Measurements from ENCODE around the gene GSTT4. TPM values are rescaled to one million over a fixed set of nuclear protein-coding genes. Genes with fewer than 3 reads are reported as not detected.

Gene GSTT4
- polyA plus RNA-seq (2012; ENCODE audit: insufficient read depth, insufficient read length, low read depth) = not detected

DNA sequence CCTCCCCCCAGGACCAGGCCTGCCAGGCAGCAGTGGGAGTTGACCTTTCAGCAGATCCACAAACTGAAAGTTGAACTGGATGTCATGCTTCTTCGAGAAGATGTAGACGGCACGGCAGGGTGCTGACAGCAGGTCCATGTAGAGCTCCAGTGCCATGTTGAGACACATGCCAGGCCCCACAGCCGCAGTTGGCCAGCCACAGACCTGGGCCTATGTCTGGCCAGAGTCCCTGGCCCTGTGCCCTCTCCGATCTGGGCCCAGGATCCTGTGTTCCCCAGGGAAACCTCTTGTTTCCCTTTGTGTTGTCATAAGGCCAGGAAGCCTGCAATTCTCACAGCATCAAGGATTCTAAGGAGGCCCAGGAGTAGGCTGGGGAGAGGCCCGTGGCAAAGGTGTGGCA, at the start of gene GSTT4:
Gene GSTT4 (minus strand): TSS at position 253 of the 400 bp plus-strand sequence. CDS start 97 bp downstream, at position 156.
- no peak within 1 kb of the TSS for H3K4me3 ChIP-seq (ENCODE audit: low read depth, low read length)
- DNase-seq = no peak
- H3K36me3 ChIP-seq = no peaks in the 10 kb centered on the region
- H3K9me3 ChIP-seq = no peaks in the 10 kb centered on the region
- H3K4me1 ChIP-seq = no peaks in the 10 kb centered on the region
- no peaks in the 10 kb centered on the region for H3K27me3 ChIP-seq
- TF ChIP-seq, protein P1, sequence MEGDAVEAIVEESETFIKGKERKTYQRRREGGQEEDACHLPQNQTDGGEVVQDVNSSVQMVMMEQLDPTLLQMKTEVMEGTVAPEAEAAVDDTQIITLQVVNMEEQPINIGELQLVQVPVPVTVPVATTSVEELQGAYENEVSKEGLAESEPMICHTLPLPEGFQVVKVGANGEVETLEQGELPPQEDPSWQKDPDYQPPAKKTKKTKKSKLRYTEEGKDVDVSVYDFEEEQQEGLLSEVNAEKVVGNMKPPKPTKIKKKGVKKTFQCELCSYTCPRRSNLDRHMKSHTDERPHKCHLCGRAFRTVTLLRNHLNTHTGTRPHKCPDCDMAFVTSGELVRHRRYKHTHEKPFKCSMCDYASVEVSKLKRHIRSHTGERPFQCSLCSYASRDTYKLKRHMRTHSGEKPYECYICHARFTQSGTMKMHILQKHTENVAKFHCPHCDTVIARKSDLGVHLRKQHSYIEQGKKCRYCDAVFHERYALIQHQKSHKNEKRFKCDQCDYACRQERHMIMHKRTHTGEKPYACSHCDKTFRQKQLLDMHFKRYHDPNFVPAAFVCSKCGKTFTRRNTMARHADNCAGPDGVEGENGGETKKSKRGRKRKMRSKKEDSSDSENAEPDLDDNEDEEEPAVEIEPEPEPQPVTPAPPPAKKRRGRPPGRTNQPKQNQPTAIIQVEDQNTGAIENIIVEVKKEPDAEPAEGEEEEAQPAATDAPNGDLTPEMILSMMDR (IDR thresholded peaks at IDR 0.05; ENCODE audit: low read depth, low read length) = no peak

DNA sequence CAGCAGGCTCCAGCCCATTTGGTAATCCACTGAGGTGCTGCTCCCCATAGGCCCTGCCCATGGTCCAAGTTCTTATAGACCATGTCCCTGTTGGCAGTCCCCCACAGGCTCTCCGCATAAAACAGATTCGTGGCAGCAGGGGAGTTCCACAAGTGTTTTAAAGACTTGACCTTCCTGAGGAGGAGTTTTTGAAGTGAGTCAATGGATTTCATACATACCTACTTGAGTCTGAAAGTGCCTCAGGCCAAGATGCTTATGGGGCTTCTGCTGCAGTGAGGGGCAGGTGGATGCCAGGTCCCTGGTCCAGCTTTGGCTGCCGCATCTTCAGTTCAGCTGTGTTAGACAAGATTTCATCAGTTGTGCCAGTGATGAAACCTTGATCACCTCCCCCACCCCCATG, 49.1 kb upstream of the GSTT4 start:
- no peak for DNase-seq

DNA sequence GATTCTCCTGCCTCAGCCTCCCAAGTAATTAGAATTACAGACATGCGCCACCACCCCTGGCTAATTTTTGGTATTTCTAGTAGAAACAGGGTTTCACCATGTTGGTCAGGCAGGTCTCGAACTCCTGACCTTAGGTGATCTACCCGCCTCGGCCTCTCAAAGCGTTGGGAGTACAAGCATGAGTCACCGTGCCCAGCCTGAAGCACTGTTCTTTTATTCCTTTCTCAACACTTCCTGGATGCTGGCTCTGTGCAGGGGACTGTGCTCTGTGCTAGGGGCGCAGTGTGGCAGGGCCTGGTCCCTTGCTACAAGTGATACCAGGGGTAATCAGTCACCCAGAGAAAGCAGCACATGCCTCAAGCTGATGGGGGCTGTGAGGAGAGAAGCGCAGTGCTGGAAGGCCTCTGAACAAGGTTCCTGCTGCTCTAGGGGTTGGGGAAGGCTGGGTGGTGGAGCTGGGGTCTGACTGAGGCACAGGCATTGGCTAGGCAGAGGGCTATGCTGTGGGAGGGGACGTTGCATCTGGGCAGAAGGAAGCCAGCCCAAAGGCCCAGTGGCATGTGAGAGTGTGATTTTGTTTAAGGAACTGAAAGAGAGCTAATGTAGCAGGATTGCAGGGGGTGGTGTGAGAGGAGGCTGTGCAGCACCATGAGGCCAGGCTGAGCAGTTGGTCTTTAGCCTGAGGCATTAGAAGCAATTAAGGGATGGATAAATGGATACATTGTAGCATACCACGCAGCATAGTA, 48.4 kb upstream of the GSTT4 start:
- no peaks in the 10 kb centered on the region for H3K9me3 ChIP-seq
- TF ChIP-seq, protein P1 (IDR thresholded peaks at IDR 0.05; ENCODE audit: low read depth, low read length) = no peak
- H3K36me3 ChIP-seq = peaks cover 65% of the 10 kb centered on the region
- no peak for DNase-seq
- no peaks in the 10 kb centered on the region for H3K27me3 ChIP-seq
- no peaks in the 10 kb centered on the region for H3K4me1 ChIP-seq
- no peak overlapping the region for H3K4me3 ChIP-seq (ENCODE audit: low read depth, low read length)

More for the DNA sequence above, 49.1 kb upstream of the GSTT4 start:
- H3K4me1 ChIP-seq = no peaks in the 10 kb centered on the region
- H3K27me3 ChIP-seq = no peaks in the 10 kb centered on the region
- H3K4me3 ChIP-seq (ENCODE audit: low read depth, low read length) = no peak overlapping the region
- H3K9me3 ChIP-seq = no peaks in the 10 kb centered on the region
- peaks cover 65% of the 10 kb centered on the region for H3K36me3 ChIP-seq
- TF ChIP-seq, protein P1 (IDR thresholded peaks at IDR 0.05; ENCODE audit: low read depth, low read length) = no peak

DNA sequence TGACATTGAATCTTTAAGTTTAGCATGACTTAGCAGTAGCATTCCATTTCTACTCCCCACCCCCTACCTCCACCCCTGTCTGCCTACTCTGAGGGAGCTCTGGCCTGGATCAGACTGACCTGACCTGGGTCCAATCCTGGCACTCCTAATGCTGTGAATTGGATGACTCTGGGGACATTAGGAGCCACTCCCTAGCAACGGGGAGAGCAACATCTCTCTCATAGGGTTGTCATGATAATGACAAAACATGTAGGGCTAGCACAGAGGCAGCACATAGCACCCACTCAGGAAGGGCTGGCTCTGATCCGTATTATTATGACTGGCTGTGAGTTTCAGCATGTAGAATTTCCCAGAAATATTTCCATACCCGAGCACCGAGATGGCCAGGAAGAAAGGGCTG, 46.3 kb upstream of the GSTT4 start:
- DNase-seq = no peak
- peaks cover 63% of the 10 kb centered on the region for H3K36me3 ChIP-seq
- TF ChIP-seq, protein P1 (IDR thresholded peaks at IDR 0.05; ENCODE audit: low read depth, low read length) = no peak

DNA sequence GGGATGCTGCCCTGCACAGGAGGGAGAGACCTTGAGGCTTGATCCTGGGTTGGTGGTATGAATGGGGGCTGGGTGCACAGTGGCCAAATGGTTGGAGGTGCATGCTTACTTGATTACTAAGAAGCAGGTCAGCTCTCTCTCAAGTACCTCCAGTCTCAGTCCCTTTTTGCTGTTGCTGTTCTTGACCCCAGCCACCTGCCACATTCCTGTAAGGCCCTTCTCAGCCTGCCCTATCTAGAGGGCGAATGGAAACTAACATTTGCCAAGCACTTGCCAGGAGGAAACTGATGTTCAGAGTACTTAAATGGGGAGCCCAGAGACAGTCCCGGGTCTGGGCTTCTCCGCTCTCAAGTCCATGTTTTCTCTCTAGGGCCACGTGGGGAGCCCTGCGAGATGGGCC, 45.8 kb upstream of the GSTT4 start:
- H3K27me3 ChIP-seq = no peaks in the 10 kb centered on the region
- H3K4me1 ChIP-seq = no peaks in the 10 kb centered on the region
- TF ChIP-seq, protein P1 (IDR thresholded peaks at IDR 0.05; ENCODE audit: low read depth, low read length) = no peak
- no peak for DNase-seq
- no peak overlapping the region for H3K4me3 ChIP-seq (ENCODE audit: low read depth, low read length)
- no peaks in the 10 kb centered on the region for H3K9me3 ChIP-seq
- peaks cover 58% of the 10 kb centered on the region for H3K36me3 ChIP-seq

More for the DNA sequence above, 46.3 kb upstream of the GSTT4 start:
- Histone ChIP-seq H3K4me3 (ENCODE audit: low read depth, low read length) (no peak overlapping the region), H3K27me3 (no peaks in the 10 kb centered on the region), H3K9me3 (no peaks in the 10 kb centered on the region), H3K4me1 (no peaks in the 10 kb centered on the region)

DNA sequence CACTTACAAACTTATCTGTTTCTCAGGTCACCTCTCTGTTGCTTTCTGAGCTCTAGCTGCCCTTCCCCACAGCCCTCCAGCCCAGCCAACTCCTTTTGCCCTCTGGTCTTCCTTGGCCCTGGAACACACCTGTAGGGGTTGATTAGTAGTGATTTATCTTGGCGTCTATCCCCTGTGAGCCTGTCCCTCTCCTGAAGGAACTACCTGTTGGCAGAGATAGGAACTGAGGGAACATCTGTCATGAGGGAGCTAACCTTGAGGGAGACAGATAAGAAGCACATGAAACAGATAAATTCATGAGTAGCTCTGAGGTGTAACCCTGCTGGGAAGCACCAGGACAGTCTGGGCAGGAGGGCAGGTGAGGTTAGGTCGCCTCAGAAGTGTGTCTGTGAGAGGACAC, 44.7 kb upstream of the GSTT4 start:
- Histone ChIP-seq H3K4me1 (no peaks in the 10 kb centered on the region), H3K9me3 (no peaks in the 10 kb centered on the region), H3K36me3 (peaks cover 51% of the 10 kb centered on the region), H3K4me3 (ENCODE audit: low read depth, low read length) (no peak overlapping the region), H3K27me3 (no peaks in the 10 kb centered on the region)
- no peak for DNase-seq
- TF ChIP-seq, protein P1 (IDR thresholded peaks at IDR 0.05; ENCODE audit: low read depth, low read length) = no peak
